DOHH2 (cell line): ENCODE measurements around the gene SERTAD2.

ENCODE experiments used
- EZH2phosphoT487 ChIP-seq: fragments of 200-600 bp; sonication (generic); IDR thresholded peaks from 2 replicates; pipeline ENCODE4 v1.6.1; 2017; ENCODE audit warnings: borderline replicate concordance, mild to moderate bottlenecking, antibody characterized with exemption, low read length, moderate library complexity, mixed read lengths
- TF ChIP-seq, protein P1 (sequence below): fragments of 200-600 bp; sonication (generic); IDR thresholded peaks from one replicate; pipeline ENCODE4 v1.5.1; 2014; ENCODE audit warnings: antibody characterized with exemption, mild to moderate bottlenecking, low read depth, low read length; ENCODE audit not compliant: poor library complexity, severe bottlenecking

DNA sequence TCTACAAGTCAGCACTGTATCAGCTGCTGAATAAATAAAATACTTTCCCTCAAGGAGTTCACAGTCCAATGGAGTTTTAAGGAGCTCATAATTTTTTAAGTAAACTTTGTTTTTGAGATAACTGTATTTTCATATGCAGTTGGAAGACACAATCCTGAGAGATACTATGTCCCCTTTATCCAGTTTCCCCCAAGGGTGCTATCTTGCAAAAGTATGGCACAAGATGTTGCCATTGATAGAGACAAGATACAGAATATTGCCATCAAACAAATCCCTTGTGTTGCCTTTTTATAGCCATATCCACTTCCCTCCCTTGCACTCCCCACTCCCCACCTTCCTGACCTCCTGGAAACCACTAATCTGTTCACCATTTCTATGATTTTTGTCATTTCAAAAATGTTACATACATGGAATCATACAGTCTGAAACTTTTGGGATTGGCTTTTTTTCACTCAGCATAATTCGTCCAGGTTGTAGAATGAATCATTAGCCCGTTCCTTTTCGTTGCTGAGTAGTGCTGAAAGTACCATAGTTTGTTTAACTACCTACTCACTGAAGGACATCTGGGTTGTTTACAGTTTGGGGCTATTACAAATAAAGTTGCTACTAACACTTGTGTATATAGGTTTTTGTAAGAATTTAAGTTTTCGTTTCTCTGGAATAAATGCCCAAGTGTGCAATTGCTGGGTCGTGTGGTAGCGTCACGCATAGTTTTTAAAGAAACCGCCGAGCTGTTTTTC lies 30.2 kb upstream of the SERTAD2 start:
- TF ChIP-seq, protein P1, sequence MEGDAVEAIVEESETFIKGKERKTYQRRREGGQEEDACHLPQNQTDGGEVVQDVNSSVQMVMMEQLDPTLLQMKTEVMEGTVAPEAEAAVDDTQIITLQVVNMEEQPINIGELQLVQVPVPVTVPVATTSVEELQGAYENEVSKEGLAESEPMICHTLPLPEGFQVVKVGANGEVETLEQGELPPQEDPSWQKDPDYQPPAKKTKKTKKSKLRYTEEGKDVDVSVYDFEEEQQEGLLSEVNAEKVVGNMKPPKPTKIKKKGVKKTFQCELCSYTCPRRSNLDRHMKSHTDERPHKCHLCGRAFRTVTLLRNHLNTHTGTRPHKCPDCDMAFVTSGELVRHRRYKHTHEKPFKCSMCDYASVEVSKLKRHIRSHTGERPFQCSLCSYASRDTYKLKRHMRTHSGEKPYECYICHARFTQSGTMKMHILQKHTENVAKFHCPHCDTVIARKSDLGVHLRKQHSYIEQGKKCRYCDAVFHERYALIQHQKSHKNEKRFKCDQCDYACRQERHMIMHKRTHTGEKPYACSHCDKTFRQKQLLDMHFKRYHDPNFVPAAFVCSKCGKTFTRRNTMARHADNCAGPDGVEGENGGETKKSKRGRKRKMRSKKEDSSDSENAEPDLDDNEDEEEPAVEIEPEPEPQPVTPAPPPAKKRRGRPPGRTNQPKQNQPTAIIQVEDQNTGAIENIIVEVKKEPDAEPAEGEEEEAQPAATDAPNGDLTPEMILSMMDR = no peak
- TF ChIP-seq EZH2phosphoT487 = no peak
